Retinal pigment epithelial cell (primary cell): Measurements from ENCODE around the gene CALU.

Source experiments
- DNase-seq: peaks from one replicate; pipeline ENCODE4 v3.0.0-alpha.2; 2010; ENCODE audit warnings: low read depth
- H3K4me3 ChIP-seq: 2 replicates; pipeline ENCODE4 v1.5.1; 2011; ENCODE audit warnings: mild to moderate bottlenecking, low read length, control low read depth, moderate library complexity
- TF ChIP-seq, protein P1 (sequence below): conservative IDR thresholded peaks from 2 replicates; pipeline ENCODE4 v1.5.1; 2011; ENCODE audit warnings: low read depth, low read length, control low read depth, inconsistent platforms

The CALU gene

DNA sequence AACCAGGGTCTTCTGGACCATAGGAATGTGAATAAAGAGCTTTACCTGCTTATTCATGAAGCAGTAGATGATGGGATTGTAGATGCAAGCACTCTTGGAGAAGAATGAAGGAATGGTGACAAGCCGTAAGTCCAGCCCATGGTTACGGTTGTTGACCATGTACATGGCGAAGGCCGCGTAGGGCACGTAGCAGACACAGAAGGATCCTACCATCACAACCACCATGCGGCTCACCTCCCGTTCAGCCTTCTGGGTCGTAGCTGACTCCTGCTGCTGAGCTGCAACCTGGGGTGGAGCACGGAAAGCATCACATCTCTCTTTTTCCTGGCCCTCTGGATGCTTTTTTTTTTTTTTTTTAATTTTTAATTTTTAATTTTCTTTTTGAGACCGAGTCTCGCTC, 34.4 kb downstream of the CALU start:
- no peak for DNase-seq
- no peak overlapping the region for H3K4me3 ChIP-seq
- TF ChIP-seq, protein P1, sequence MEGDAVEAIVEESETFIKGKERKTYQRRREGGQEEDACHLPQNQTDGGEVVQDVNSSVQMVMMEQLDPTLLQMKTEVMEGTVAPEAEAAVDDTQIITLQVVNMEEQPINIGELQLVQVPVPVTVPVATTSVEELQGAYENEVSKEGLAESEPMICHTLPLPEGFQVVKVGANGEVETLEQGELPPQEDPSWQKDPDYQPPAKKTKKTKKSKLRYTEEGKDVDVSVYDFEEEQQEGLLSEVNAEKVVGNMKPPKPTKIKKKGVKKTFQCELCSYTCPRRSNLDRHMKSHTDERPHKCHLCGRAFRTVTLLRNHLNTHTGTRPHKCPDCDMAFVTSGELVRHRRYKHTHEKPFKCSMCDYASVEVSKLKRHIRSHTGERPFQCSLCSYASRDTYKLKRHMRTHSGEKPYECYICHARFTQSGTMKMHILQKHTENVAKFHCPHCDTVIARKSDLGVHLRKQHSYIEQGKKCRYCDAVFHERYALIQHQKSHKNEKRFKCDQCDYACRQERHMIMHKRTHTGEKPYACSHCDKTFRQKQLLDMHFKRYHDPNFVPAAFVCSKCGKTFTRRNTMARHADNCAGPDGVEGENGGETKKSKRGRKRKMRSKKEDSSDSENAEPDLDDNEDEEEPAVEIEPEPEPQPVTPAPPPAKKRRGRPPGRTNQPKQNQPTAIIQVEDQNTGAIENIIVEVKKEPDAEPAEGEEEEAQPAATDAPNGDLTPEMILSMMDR: no peak

DNA sequence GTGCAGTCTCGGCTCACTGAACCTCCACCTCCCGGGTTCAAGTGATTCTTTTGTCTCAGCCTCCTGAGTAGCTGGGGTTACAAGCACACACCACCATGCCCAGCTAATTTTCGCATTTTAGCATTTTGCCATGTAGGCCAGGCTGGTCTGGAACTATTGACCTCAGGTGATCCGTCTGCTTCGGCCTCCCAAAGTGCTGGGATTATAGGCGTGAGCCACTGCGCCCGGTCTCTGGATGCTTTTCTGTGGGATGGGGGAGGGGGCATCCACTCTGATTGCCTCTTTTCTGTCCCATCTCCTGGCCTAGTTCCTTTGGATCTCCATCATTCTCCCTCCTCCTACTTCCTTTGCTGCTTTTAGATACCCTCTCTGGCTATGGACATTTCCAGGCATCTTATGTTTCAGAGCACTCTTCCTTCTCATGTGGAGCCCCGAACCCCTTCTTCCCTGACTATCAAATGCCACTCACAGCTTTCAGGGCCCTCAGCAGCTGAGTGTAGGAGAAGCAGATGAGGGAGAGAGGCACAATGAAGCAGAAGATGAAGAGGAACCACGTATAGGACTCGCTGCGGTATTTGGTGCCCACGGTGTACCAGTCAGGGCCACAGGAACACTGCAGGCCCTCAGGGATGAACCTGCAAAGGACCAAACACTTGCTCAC, 35.0 kb downstream of the CALU start:
- TF ChIP-seq, protein P1: no peak
- no peak for DNase-seq

DNA sequence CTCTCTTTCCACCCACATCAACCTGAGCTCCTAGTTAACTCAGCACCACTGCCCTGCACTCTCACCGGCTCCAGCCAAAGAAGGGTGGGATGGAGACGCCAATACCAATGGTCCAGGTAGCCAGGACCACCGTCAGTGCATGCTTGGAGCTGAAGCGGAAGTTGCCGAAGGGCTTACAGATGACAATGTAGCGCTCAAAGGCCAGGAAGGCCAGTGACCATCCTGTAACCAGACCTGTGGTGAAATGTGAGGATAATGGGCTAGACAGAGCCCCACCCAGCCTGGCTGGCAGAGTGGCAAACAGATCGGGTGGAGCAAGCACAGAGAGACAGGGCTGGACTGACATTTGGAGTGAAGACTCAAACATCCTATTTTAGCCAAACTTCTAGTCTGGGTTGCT, 35.8 kb downstream of the CALU start:
- TF ChIP-seq, protein P1: no peak
- H3K4me3 ChIP-seq: no peak overlapping the region
- no peak for DNase-seq

More for the DNA sequence above, 35.0 kb downstream of the CALU start:
- no peak overlapping the region for H3K4me3 ChIP-seq

DNA sequence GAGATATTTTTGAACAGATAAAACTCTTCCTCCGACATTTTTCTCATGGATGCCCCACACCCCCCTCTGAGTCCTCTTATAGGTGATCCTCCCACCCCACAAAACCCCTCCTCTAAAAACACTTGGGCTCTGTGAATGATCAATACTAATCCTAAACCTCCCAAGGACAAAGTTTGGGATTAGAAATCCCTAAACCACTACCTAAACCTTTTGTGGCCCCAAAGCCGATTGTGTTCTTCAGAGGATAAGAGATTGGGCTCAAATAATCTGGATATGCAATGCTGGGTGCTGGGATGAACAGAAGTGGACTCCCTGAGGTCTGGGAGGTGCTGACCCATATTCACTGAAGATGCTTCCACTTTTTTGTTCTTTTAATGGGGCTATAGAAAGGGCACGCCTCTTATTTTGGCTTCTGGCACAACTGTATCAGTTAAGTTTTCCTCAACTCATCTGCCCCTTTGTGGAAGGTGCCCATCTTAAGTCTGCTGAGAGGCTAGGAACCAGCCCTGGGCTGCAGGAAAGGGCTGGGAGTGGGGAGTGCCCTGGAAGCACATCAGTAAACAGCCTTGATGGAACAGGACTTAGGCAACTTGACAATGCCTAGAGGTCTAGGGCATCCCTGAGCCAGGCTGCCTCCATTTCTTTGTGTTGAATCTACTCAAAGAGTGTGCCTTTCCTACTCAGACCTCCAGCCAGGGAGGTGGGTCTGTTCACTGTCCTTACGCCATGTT, 36.8 kb downstream of the CALU start, which contains the start of gene OPN1SW:
Gene OPN1SW, minus strand, starts transcription at position 51 of the 731 bp plus-strand sequence. Its CDS starts 13 bp downstream, at position 38.
- DNase-seq: no peak
- no peak within 1 kb of the TSS for H3K4me3 ChIP-seq
- TF ChIP-seq, protein P1: no peak

DNA sequence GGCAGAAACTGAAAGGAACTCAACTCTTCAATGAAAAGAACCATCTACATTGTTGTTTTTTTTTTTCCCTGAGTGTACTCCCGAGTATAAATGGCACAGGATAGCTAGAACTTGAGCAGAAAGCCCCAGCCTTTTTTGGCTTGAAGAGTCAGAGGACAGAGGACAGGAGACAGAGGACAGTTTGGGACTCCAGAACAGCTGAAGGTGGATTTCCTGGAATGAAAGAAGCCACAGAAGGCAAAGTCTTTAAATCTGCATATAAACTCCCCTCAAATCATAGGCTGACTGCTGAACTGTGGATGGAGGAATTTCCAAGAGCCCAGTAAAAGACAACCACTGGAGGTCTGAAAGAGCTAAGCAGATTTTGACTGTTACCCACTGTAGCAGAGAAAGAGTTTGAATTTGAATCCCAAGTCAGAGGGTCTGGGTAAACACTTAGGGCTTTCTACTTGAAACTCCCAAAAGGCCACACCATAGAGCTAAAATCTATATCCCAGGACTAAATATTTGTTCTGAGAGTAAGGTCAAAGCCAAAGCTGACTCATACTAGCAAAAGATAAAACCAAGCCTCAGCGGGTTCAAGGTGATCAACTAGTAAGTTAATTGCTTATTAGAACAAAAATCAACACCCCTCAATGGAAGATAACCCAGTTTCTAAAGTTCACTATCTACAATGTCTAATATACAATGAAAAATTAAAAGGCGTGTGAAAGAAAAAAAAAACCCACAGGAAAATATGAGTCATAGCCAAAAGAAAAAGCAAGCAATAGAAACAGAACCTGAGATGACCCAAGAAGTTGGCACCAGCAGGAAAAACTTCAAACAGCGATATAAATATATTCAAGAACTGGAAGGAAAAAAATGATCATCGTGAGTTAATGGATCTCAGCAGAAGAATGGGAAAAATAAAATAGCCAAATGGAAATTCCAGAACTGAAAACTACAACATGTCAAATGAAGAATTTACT, 38.3 kb downstream of the CALU start:
- H3K4me3 ChIP-seq: no peak overlapping the region
- TF ChIP-seq, protein P1: no peak
- DNase-seq: no peak

DNA sequence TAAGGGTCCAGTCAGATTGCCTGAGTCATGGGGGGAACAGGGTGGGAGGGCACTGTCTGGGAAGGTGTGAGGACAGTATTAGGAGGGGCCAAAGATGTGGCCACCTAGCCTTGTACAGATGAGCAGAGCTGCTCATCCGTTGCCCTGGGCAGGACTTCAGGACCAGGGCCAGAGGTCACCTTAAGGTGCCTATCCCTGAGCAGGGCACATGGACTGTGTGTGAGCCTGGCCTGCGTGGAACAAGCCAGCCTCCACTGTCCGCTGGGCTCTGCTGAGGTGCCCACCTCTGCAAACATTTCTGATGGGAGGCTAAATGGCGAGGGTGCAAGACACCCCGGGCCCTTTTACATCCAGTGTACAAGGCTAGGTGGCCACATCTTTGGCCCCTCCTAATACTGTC, 39.8 kb downstream of the CALU start:
- no peak for DNase-seq
- TF ChIP-seq, protein P1: no peak
- no peak overlapping the region for H3K4me3 ChIP-seq
